Cardiac fibroblast (primary cell): Measurements from ENCODE around the gene CPSF3.

Source experiments
- DNase-seq, 2 donors: peaks; one replicate each; pipeline versions ENCODE4 v3.0.0 to v3.0.0-alpha.2; 2010; ENCODE audit warnings: low read depth in 2 of 2
- H3K4me3 ChIP-seq, 2 donors: replicated peaks in 1 of 2; 1 replicate in 1 of 2; 2 replicates in 1 of 2; pipeline ENCODE4 v1.5.1; 2011; ENCODE audit warnings: low read depth in 2 of 2, low read length in 2 of 2, mild to moderate bottlenecking in 2 of 2, moderate library complexity in 1 of 2
- TF ChIP-seq, protein P1 (sequence below): IDR thresholded peaks from one replicate; pipeline ENCODE4 v1.5.1; 2011; ENCODE audit warnings: low read depth, mild to moderate bottlenecking, low read length, inconsistent platforms

The CPSF3 gene

DNA sequence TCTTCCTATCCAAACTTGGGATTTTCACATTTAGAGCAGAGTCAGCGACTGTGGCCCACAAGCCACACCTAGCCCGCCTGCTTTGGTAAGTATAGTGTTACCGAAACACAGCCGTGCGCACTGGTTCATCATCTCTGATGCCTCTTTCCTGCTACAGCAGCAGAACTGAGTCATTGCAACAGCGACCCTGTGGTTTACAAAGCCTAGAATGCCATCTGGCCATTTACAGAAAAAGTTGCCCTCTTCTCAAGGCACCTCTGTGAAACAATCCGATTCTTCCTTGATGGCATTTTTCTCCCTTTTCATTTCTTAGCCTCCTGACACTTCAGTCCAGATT, 40.2 kb downstream of the CPSF3 start:
- peak in 1 of 2 donors; percentile 21 for DNase-seq
- TF ChIP-seq, protein P1, sequence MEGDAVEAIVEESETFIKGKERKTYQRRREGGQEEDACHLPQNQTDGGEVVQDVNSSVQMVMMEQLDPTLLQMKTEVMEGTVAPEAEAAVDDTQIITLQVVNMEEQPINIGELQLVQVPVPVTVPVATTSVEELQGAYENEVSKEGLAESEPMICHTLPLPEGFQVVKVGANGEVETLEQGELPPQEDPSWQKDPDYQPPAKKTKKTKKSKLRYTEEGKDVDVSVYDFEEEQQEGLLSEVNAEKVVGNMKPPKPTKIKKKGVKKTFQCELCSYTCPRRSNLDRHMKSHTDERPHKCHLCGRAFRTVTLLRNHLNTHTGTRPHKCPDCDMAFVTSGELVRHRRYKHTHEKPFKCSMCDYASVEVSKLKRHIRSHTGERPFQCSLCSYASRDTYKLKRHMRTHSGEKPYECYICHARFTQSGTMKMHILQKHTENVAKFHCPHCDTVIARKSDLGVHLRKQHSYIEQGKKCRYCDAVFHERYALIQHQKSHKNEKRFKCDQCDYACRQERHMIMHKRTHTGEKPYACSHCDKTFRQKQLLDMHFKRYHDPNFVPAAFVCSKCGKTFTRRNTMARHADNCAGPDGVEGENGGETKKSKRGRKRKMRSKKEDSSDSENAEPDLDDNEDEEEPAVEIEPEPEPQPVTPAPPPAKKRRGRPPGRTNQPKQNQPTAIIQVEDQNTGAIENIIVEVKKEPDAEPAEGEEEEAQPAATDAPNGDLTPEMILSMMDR = no peak

DNA sequence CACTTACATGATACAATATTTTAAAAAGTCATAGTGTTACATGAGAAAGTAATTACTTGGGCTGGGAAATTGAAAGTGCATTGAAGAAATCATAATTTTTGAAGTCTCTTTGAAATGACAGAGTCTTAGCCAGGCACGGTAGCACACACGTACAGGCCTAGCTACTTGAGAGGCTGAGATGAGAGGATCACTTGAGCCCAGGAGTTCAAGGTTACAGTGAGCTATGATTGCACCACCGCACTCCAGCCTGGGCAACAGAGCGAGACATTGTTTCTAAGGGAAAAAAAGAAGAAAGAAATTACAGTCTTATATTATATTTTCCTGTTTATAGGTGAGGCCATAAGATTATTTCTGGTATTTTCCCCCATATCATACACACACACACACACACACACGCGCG, 41.7 kb downstream of the CPSF3 start:
- DNase-seq = no peak
- TF ChIP-seq, protein P1 = no peak
- no peak overlapping the region for H3K4me3 ChIP-seq

More for the DNA sequence above, 40.2 kb downstream of the CPSF3 start:
- H3K4me3 ChIP-seq = no peak overlapping the region

DNA sequence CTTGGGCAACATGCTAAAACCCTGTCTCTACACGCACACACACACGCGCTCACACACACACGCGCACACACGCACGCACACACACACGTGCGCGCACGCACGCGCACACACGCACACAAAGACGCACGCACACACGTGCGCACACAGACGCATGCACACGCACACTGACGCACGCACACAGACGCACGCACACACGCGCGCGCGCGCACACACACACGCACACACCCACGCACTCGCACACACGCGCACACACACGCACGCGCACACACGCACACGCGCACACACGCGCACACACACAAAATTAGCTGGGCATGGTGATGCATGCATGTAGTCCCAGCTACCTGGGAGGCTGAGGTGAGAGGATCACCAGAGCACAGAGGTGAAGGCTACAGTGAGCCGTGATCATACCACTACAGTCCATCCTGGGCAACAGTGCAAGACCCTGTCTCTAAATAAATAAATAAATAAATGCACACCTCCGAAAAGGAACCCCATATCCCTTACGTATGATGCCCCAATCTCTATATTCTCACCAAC, 42.8 kb downstream of the CPSF3 start:
- no peak for DNase-seq
- TF ChIP-seq, protein P1 = no peak
- H3K4me3 ChIP-seq = no peak overlapping the region

DNA sequence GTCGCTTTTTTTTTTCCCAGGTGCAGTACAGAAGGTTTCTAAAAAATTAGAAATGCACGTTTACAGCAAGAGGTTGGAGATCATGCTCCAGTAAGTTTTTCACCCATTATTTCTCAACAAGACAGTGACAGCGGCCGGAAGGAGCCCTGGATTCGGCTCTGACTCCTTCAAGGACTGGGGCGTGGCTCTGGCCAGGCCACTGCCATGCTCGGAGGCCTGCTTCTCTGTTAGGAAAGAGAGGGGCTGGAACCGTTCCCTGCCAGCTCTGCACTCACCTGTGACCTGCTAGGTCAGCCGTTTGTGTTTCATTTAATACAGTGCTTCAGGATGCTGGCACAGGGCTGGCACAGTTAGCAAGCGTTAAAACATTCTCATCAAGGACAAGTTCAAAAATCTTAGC, 44.2 kb downstream of the CPSF3 start:
- no peak overlapping the region for H3K4me3 ChIP-seq
- no peak for DNase-seq
- TF ChIP-seq, protein P1 = no peak

DNA sequence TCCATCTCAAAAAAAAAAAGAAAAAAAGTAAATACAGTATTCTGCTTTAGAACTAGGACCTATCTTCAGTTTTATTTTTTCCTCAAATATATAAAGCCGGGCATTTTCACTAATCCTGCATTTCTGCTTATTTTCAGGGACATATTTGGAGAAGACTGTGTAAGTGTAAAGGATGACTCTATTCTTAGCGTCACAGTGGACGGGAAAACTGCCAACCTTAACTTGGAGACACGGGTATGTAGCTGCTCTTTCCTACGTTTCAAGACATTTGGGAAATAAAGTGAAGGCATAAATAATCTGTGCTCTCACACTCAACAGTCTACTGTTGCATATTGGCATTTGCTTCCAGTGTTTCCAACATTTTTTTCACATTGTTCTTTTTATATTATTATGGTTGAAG, 47.8 kb downstream of the CPSF3 start:
- no peak overlapping the region for H3K4me3 ChIP-seq
- TF ChIP-seq, protein P1 = no peak
- DNase-seq = no peak

DNA sequence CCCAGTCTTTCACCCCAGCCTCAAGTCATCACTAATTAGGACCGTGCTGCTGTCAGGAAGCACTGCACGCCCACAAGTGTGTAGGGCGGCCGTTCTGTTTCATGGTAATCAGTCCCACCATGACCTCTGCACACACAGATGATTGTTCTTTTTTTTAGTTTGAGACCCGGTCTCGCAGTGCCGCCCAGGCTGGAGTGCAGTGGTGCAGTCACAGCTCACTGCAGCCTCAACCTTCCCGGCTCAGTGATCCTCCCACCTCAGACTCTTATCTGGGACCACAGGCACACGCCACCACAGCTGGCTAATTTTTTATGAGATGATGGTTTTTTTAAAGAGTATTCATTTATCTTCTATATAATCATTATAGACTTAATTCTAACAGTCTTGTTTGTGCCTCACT, 49.1 kb downstream of the CPSF3 start:
- no peak for DNase-seq
- H3K4me3 ChIP-seq = no peak overlapping the region
- TF ChIP-seq, protein P1 = no peak

DNA sequence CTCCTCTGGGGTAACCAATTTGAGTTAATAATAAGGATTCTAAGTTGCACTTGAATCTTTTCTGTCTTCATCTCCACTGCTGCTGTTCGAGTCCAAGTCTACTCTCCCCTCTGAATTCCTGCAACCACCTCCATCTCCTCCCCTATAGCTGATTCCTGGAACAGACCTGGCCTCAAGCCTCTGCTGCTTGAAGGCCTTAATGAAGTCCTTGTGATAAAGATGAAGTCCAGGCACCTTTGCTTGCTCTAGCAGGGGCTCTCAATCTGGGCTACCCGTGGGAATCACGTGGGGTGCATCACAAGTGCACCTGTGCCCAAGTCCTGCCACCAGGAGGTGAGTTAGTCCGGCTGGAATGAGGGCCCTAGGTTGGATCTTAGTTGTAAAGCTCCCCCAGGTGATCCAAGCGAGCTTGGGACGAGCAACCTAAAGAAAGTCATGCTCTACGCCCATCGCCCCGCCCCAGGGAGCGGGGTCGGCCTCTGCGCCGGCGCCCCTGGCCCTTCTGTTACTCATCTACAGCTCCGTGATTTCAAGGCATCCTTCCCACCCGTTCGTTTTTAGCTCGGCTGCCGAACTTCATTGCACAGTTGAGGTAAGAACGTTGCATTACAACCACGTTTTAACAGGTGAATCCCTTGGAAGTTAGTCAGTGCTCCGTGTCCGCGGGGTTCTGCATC, 50.0 kb downstream of the CPSF3 start:
- no peak for DNase-seq
- TF ChIP-seq, protein P1 = peak; percentile 3
- H3K4me3 ChIP-seq = peak overlapping the region; percentile 68 to 78
